ENCODE measurements around the gene DNM1L. TPM values are rescaled to one million over a fixed set of nuclear protein-coding genes. Genes with fewer than 3 reads are reported as not detected.

The DNM1L gene
- total RNA-seq, 4 donors from 2014 or later = 32.8 to 83.4 (median 35.9) TPM

DNA sequence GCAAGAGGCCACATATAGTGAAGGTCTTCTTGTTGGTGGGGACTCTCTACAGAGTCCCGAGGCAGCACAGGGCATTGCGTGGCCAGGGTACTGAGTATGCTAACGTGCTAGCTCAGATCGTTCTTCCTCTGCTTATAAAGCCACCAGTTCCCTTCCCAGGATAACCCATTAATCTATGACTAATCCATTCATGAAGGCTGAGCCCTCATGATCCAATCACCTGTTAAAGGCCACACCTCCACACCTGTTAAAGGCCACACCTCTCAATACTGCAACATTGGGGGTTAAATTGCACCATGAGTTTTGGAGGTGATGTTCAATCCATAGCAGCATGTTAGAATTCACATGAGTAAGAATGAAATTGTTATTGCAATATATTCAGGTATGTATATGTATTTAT, 89.4 kb downstream of the DNM1L start:
- no peaks in the 10 kb centered on the region for H3K36me3 ChIP-seq
- no peaks in the 10 kb centered on the region for H3K4me1 ChIP-seq
- no peaks in the 10 kb centered on the region for H3K27me3 ChIP-seq
- WGBS = 76% methylated on average over 4 of the region's 4 CpGs
- H3K9me3 ChIP-seq = no peaks in the 10 kb centered on the region
- no peak for TF ChIP-seq POLR2AphosphoS5 (IDR thresholded peaks at IDR 0.05)
- TF ChIP-seq, protein P1, sequence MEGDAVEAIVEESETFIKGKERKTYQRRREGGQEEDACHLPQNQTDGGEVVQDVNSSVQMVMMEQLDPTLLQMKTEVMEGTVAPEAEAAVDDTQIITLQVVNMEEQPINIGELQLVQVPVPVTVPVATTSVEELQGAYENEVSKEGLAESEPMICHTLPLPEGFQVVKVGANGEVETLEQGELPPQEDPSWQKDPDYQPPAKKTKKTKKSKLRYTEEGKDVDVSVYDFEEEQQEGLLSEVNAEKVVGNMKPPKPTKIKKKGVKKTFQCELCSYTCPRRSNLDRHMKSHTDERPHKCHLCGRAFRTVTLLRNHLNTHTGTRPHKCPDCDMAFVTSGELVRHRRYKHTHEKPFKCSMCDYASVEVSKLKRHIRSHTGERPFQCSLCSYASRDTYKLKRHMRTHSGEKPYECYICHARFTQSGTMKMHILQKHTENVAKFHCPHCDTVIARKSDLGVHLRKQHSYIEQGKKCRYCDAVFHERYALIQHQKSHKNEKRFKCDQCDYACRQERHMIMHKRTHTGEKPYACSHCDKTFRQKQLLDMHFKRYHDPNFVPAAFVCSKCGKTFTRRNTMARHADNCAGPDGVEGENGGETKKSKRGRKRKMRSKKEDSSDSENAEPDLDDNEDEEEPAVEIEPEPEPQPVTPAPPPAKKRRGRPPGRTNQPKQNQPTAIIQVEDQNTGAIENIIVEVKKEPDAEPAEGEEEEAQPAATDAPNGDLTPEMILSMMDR (IDR thresholded peaks at IDR 0.05) = no peak
- TF ChIP-seq EP300 (IDR thresholded peaks at IDR 0.05) = no peak
- no peak for TF ChIP-seq POLR2A (IDR thresholded peaks at IDR 0.05)
- no peak for DNase-seq (ENCODE audit: low spot score in 2 of 2)
- H3K27ac ChIP-seq = no peak overlapping the region
- H3K4me3 ChIP-seq = no peak overlapping the region

DNA sequence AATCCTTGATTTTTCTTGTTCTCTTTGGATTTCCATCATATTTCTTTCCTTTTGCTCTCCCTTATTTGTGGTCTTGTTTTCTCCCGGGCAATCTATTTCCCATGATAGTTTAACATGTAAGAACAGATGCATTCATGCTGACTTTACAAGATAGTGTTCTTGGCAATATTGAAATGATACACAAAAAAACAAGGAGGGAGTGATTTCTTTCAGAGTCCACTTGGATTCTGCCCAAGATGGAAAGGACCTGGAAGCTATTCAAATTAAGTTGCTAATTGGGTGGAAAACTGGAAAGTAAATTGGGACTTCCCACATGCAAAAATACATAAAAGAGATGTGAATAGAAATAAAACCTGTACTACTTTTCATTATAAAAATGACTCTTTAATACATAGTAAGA, 91.0 kb downstream of the DNM1L start:
- no peak for TF ChIP-seq EP300 (IDR thresholded peaks at IDR 0.05)
- TF ChIP-seq POLR2AphosphoS5 (IDR thresholded peaks at IDR 0.05) = no peak
- TF ChIP-seq POLR2A (IDR thresholded peaks at IDR 0.05) = no peak
- no peak for DNase-seq (ENCODE audit: low spot score in 2 of 2)

GRCh38 chr12:32773691-32774090, 94.6 kb downstream of the DNM1L start:
- Histone ChIP-seq H3K36me3 (no peaks in the 10 kb centered on the region), H3K9me3 (no peaks in the 10 kb centered on the region), H3K27ac (no peak overlapping the region), H3K27me3 (peaks cover 4% of the 10 kb centered on the region), H3K4me1 (no peaks in the 10 kb centered on the region), H3K4me3 (no peak overlapping the region)
- TF ChIP-seq POLR2AphosphoS5 (IDR thresholded peaks at IDR 0.05) = no peak
- TF ChIP-seq EP300 (IDR thresholded peaks at IDR 0.05) = no peak
- TF ChIP-seq POLR2A (IDR thresholded peaks at IDR 0.05) = no peak
- no peak for DNase-seq (ENCODE audit: low spot score in 2 of 2)
- WGBS = 59% methylated on average over 6 of the region's 6 CpGs

More for the DNA sequence above, 91.0 kb downstream of the DNM1L start:
- WGBS = 21% methylated on average over 1 of the region's 1 CpG
- no peaks in the 10 kb centered on the region for H3K36me3 ChIP-seq
- no peak overlapping the region for H3K27ac ChIP-seq
- no peaks in the 10 kb centered on the region for H3K27me3 ChIP-seq
- H3K4me1 ChIP-seq = no peaks in the 10 kb centered on the region
- no peak overlapping the region for H3K4me3 ChIP-seq
- H3K9me3 ChIP-seq = no peaks in the 10 kb centered on the region

DNA sequence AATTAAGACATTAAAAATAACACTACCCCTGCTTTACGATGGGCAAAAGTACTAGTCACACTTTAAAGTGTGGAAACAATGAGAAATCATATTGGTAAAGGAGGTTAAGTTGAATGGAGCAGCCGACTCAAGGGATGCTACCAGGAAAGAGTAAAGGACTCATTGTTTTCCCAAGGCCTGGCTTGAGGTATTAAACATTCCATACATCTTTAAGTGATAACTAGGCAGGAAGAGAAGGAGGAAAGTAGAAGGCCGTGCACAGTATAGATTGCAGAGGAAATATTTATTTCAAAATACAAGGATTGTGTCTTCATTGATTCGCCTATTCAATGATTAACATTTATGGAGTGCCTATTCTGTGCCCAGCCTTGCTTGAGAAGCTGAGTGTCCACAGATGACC, 97.2 kb downstream of the DNM1L start:
- no peak for DNase-seq (ENCODE audit: low spot score in 2 of 2)
- TF ChIP-seq EP300 (IDR thresholded peaks at IDR 0.05) (no peak), POLR2A (IDR thresholded peaks at IDR 0.05) (no peak), POLR2AphosphoS5 (IDR thresholded peaks at IDR 0.05) (no peak)
- TF ChIP-seq, protein P1 (IDR thresholded peaks at IDR 0.05) = no peak
- Histone ChIP-seq H3K9me3 (no peaks in the 10 kb centered on the region), H3K27ac (no peak overlapping the region), H3K4me1 (no peaks in the 10 kb centered on the region), H3K27me3 (peaks cover 4% of the 10 kb centered on the region), H3K4me3 (no peak overlapping the region), H3K36me3 (no peaks in the 10 kb centered on the region)
- 86% methylated on average over 4 of the region's 4 CpGs for WGBS

- no peak overlapping the region for H3K27ac ChIP-seq
- 63% methylated on average over 5 of the region's 5 CpGs for WGBS
- H3K4me1 ChIP-seq = no peaks in the 10 kb centered on the region
- no peaks in the 10 kb centered on the region for H3K9me3 ChIP-seq
- H3K36me3 ChIP-seq = no peaks in the 10 kb centered on the region
- H3K27me3 ChIP-seq = peaks cover 4% of the 10 kb centered on the region
- TF ChIP-seq POLR2A (IDR thresholded peaks at IDR 0.05) (no peak), EP300 (IDR thresholded peaks at IDR 0.05) (no peak)
- TF ChIP-seq, protein P1 (IDR thresholded peaks at IDR 0.05) = no peak
- no peak for DNase-seq (ENCODE audit: low spot score in 2 of 2)
- no peak overlapping the region for H3K4me3 ChIP-seq
Observed at GRCh38 chr12:32777159-32777558, 98.1 kb downstream of the DNM1L start.

GRCh38 chr12:32777691-32778175, 98.6 kb downstream of the DNM1L start:
- H3K36me3 ChIP-seq = no peaks in the 10 kb centered on the region
- 69% methylated on average over 6 of the region's 6 CpGs for WGBS
- H3K9me3 ChIP-seq = no peaks in the 10 kb centered on the region
- peaks cover 4% of the 10 kb centered on the region for H3K27me3 ChIP-seq
- no peak overlapping the region for H3K27ac ChIP-seq
- TF ChIP-seq, protein P1 (IDR thresholded peaks at IDR 0.05) = no peak
- TF ChIP-seq EP300 (IDR thresholded peaks at IDR 0.05) = no peak
- TF ChIP-seq POLR2A (IDR thresholded peaks at IDR 0.05) = no peak
- no peak for TF ChIP-seq POLR2AphosphoS5 (IDR thresholded peaks at IDR 0.05)
- no peak overlapping the region for H3K4me3 ChIP-seq
- H3K4me1 ChIP-seq = no peaks in the 10 kb centered on the region
- DNase-seq (ENCODE audit: low spot score in 2 of 2) = no peak
